CD14-positive monocyte (primary cell): ENCODE results near the gene ABAT. TPM values are rescaled to one million over a fixed set of nuclear protein-coding genes. Genes with fewer than 3 reads are reported as not detected.

Source experiments
- DNase-seq, 3 donors: peaks; one replicate each; pipeline ENCODE4 v3.0.0-alpha.2; 2011 to 2022
- H2AFZ ChIP-seq: 2 replicates; pipeline ENCODE4 v1.6.0; 2012; ENCODE audit warnings: mild to moderate bottlenecking, low read depth, low read length, inconsistent platforms; ENCODE audit not compliant: insufficient read depth, poor library complexity, severe bottlenecking
- H3K27ac ChIP-seq, 2 donors: 1 replicate in 1 of 2; 2 replicates in 1 of 2; pipeline ENCODE4 v1.5.1; 2012 to 2013; ENCODE audit warnings: low read length in 2 of 2, control low read depth in 1 of 2, inconsistent platforms in 1 of 2, low read depth in 1 of 2, mild to moderate bottlenecking in 1 of 2
- H3K27me3 ChIP-seq, 2 donors: one replicate each; pipeline versions ENCODE4 v1.6.0 to v1.6.1; 2011 to 2013; ENCODE audit warnings: low read length in 2 of 2; ENCODE audit not compliant: control insufficient read depth in 2 of 2, insufficient read depth in 2 of 2
- H3K36me3 ChIP-seq, 2 donors: replicated peaks in 1 of 2; 1 replicate in 1 of 2; 2 replicates in 1 of 2; pipeline versions ENCODE4 v1.5.1 to v1.6.1; 2012 to 2013; ENCODE audit warnings: low read length in 2 of 2, control low read depth in 1 of 2, inconsistent platforms in 1 of 2, mild to moderate bottlenecking in 1 of 2; ENCODE audit not compliant: insufficient read depth in 2 of 2, control insufficient read depth in 1 of 2
- H3K4me1 ChIP-seq, 2 donors: 1 replicate in 1 of 2; 2 replicates in 1 of 2; pipeline versions ENCODE4 v1.5.1 to v1.6.1; 2012 to 2013; ENCODE audit warnings: low read length in 2 of 2, control low read depth in 1 of 2, inconsistent platforms in 1 of 2, mild to moderate bottlenecking in 1 of 2, moderate library complexity in 1 of 2; ENCODE audit not compliant: insufficient read depth in 2 of 2, control insufficient read depth in 1 of 2
- H3K4me2 ChIP-seq: replicated peaks from 2 replicates; pipeline ENCODE3; 2012; ENCODE audit warnings: low read length, moderate library complexity, mild to moderate bottlenecking; ENCODE audit not compliant: poor library complexity, severe bottlenecking; ENCODE audit errors: extremely low read depth
- H3K4me3 ChIP-seq, 3 experiments: fragments of 200-600 bp in 1 of 3; sonication (generic) in 1 of 3; replicated peaks in 1 of 3; 1 replicate in 2 of 3; 2 replicates in 1 of 3; pipeline ENCODE4 v1.5.1; 2011 to 2013; ENCODE audit warnings: low read length in 3 of 3, mild to moderate bottlenecking in 3 of 3, control low read depth in 2 of 3, low read depth in 2 of 3, inconsistent platforms in 1 of 3, moderate library complexity in 1 of 3
- H3K79me2 ChIP-seq: 2 replicates; pipeline ENCODE4 v1.6.0; 2012; ENCODE audit warnings: mild to moderate bottlenecking, control low read depth, inconsistent platforms, low read length, moderate library complexity; ENCODE audit not compliant: insufficient read depth
- H3K9ac ChIP-seq: 2 replicates; pipeline ENCODE4 v1.6.0; 2017; ENCODE audit warnings: low read length, mild to moderate bottlenecking; ENCODE audit not compliant: insufficient read depth, poor library complexity, severe bottlenecking
- H3K9me3 ChIP-seq, 2 donors: replicated peaks in 1 of 2; 1 replicate in 1 of 2; 2 replicates in 1 of 2; pipeline versions ENCODE4 v1.5.1 to v1.6.1; 2012 to 2013; ENCODE audit warnings: low read length in 2 of 2, control low read depth in 1 of 2; ENCODE audit not compliant: control insufficient read depth in 1 of 2, insufficient read depth in 1 of 2
- H4K20me1 ChIP-seq: 2 replicates; pipeline ENCODE4 v1.6.0; 2012; ENCODE audit warnings: mild to moderate bottlenecking, low read length, control low read depth, moderate library complexity; ENCODE audit not compliant: insufficient read depth
- H3K27ac Mint-ChIP-seq, 7 donors: one replicate each; pipeline ENCODE4 v1.8.0; 2020; ENCODE audit warnings: mild to moderate bottlenecking in 7 of 7, mixed read lengths in 7 of 7, moderate library complexity in 6 of 7, inconsistent platforms in 2 of 7
- H3K27me3 Mint-ChIP-seq, 3 donors: one replicate each; pipeline ENCODE4 v1.8.0; 2021 to 2022; ENCODE audit warnings: low read depth in 3 of 3, mild to moderate bottlenecking in 3 of 3, mixed read lengths in 3 of 3, moderate library complexity in 3 of 3, inconsistent platforms in 1 of 3
- H3K36me3 Mint-ChIP-seq, 2 donors: one replicate each; pipeline ENCODE4 v1.8.0; 2020; ENCODE audit warnings: mixed read lengths in 2 of 2, inconsistent platforms in 1 of 2, mild to moderate bottlenecking in 1 of 2
- H3K4me1 Mint-ChIP-seq: one replicate; pipeline ENCODE4 v1.8.0; 2020; ENCODE audit warnings: mild to moderate bottlenecking, mixed read lengths
- H3K4me3 Mint-ChIP-seq, 2 donors: one replicate each; pipeline ENCODE4 v1.8.0; 2020; ENCODE audit warnings: mild to moderate bottlenecking in 2 of 2, mixed read lengths in 2 of 2, moderate library complexity in 1 of 2
- H3K9me3 Mint-ChIP-seq, 7 donors: one replicate each; pipeline ENCODE4 v1.8.0; 2020 to 2022; ENCODE audit warnings: mixed read lengths in 7 of 7, mild to moderate bottlenecking in 6 of 7, moderate library complexity in 6 of 7, inconsistent platforms in 2 of 7
- CTCF ChIP-seq: fragments of 200-600 bp; IDR thresholded peaks from one replicate; pipeline ENCODE4 v1.8.0; 2022; ENCODE audit warnings: antibody characterized with exemption, mild to moderate bottlenecking
- WGBS: methylation state at CpG from one replicate; pipeline ENCODE4 v1.1.5; 2013; ENCODE audit warnings: missing lambda C conversion rate; ENCODE audit not compliant: insufficient coverage; 5-methylcytosine and 5-hydroxymethylcytosine counted together
- intact Hi-C, 2 donors: fragments of 100-400 bp; cut with micrococcal nuclease; formaldehyde crosslinking; loops; one replicate each; pipeline versions ENCODE4 v1.15.0 to v1.15.1; 2023
- polyA plus RNA-seq, 3 donors: library from polyadenylated mRNA; depleted of rRNA in 1 of 3; unstranded in 2 of 3; stranded (reverse) in 1 of 3; fragments of 300-500 nt in 2 of 3; fragments of >200 nt in 1 of 3; fragmentation: Illumina TruSeq in 2 of 3; gene quantifications; 1 replicate in 2 of 3; 2 replicates in 1 of 3; pipeline ENCODE4 v1.2.3, GENCODE V29; 2012 to 2021

Gene ABAT
- polyA plus RNA-seq, 3 donors, result 4.9 to 11.8 (median 8.7) TPM

- Histone ChIP-seq H3K4me2 (no peak overlapping the region), H4K20me1 (peaks cover 3% of the 10 kb centered on the region), H3K4me1 (no peaks in the 10 kb centered on the region), H3K27me3 (no peaks in the 10 kb centered on the region), H2AFZ (no peak overlapping the region), H3K79me2 (no peaks in the 10 kb centered on the region), H3K4me3 (no peak overlapping the region), H3K36me3 (peaks cover 0 to 17% of the 10 kb centered on the region in 2 donors), H3K9ac (no peak overlapping the region), H3K9me3 (no peaks in the 10 kb centered on the region), H3K27ac (no peak overlapping the region)
- intact Hi-C loops, result no loop called here
- H3K36me3 Mint-ChIP-seq, result peaks cover 15 to 37% of the 10 kb centered on the region in 2 donors
- no peak for TF ChIP-seq CTCF
- H3K27ac Mint-ChIP-seq, result peak overlapping the region in 1 of 7 donors; percentile 46
- H3K27me3 Mint-ChIP-seq, result peaks cover 0 to 11% (median 2%) of the 10 kb centered on the region in 3 donors
- H3K4me3 Mint-ChIP-seq, result no peak overlapping the region
- peaks cover 0 to 6% (median 4%) of the 10 kb centered on the region in 7 donors for H3K9me3 Mint-ChIP-seq
- no peak for DNase-seq
- WGBS, result 98% methylated on average over 8 of the region's 10 CpGs
- H3K4me1 Mint-ChIP-seq, result no peaks in the 10 kb centered on the region
These were observed 39.3 kb downstream of the ABAT start for GRCh38 chr16:8713635-8714172.

GRCh38 chr16:8714174-8714573 is 39.8 kb downstream of the ABAT start:
- no peak overlapping the region for H3K4me2 ChIP-seq
- H3K36me3 ChIP-seq, result peaks cover 0 to 17% of the 10 kb centered on the region in 2 donors
- H4K20me1 ChIP-seq, result peaks cover 3% of the 10 kb centered on the region
- Mint-ChIP-seq H3K27ac (no peak overlapping the region), H3K4me3 (no peak overlapping the region), H3K27me3 (peaks cover 0 to 11% (median 2%) of the 10 kb centered on the region in 3 donors), H3K9me3 (peaks cover 0 to 6% (median 4%) of the 10 kb centered on the region in 7 donors), H3K36me3 (peaks cover 15 to 37% of the 10 kb centered on the region in 2 donors), H3K4me1 (no peaks in the 10 kb centered on the region)
- no peaks in the 10 kb centered on the region for H3K4me1 ChIP-seq
- no peaks in the 10 kb centered on the region for H3K79me2 ChIP-seq
- DNase-seq, result no peak
- no peak for TF ChIP-seq CTCF
- WGBS, result 98% methylated on average over 6 of the region's 7 CpGs
- no peak overlapping the region for H3K27ac ChIP-seq
- no peak overlapping the region for H3K4me3 ChIP-seq
- no peaks in the 10 kb centered on the region for H3K27me3 ChIP-seq
- no peak overlapping the region for H3K9ac ChIP-seq
- H2AFZ ChIP-seq, result no peak overlapping the region
- H3K9me3 ChIP-seq, result no peaks in the 10 kb centered on the region
- intact Hi-C loops, result no loop called here
